ENCODE data around the gene DNAJC5.

Gene DNAJC5

DNA sequence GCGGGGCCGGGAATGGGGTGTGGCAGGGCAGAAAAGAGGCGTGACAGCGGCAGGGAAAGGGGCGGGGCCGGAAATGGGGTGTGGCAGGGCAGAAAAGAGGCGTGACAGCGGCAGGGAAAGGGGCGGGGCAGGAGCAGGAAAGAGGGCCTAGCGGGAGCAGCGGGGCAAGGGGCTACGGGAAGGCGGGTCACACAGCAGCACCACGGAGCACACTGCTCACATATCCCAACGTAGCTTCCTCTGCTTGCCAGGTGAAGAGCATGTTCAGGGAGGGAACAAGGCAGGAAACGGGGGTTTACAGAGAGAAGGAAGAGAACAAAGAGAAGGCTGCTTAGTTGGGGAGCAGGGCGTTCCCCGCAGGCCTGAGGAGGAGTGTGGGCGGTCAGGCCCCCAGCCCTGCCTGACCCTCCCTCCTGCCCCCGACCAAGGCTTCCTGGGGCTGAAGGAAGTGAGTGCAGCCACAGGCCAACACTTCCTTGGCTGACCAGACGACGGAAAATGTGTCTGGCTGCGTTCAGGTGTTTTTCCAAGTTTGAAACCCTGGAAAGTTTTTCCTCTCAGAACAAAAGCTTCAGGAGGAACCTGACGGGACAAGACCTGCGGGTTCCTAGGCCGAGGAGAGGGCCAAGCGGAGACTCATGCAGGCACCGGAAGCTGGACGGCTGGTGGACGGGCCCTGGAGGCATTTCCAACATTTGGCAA is 47.5 kb downstream of the DNAJC5 start:
- DNase-seq: no peak

DNA sequence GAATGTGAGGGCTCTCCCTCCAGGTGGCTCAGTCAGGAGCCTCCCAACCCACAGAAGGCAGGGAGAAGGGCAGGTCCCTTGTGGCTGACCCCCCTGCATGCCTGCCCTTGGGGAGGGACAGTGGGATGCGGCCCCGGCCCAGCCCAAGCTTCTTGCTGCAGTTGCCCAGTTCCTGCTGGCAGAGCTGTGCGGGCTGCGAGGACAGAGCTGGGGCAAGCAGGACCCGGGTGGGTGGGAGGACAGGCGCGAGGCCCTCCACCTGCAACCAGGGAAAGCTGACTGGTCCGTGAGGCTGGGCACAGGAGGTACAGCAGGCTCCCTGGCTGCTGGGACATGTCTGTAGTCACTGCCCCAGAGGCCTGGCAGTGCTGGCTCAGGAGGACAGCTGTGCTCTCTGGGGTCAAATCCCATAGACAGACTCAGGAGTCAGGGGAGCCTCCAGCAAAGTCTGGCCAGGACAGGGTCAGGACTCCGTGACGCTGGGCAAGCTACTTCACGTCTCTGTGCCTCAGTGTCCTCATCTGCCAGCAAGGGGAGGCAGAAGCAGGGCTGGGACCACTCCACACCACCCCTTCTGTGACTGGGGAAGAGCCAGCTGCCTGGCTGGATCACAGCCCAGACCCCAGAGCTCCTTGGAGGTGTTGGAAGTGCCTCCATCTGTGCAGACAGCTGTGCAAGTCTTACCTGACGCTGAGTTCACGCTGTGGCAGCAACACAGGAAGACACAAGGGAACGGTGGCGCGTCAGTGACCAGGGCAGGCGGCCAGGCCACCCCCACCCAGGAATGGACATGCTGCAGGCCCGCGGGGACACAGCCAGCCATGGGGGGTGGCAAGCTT is 48.3 kb downstream of the DNAJC5 start:
- no peak for DNase-seq

DNA sequence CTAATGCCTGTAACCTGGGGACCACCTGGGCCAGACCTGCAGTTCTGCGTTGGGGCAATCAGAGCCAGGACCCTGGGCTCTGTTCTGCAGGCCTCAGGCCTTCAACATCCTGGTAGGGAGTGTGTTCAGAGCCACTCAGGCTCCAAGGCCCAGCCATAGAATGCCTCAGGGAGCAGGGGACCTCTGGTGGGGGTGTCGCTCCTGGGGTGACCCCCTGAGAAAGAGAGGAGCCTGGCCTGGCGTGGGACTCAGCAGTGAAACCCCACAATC is 48.8 kb downstream of the DNAJC5 start:
- no peak for DNase-seq

DNA sequence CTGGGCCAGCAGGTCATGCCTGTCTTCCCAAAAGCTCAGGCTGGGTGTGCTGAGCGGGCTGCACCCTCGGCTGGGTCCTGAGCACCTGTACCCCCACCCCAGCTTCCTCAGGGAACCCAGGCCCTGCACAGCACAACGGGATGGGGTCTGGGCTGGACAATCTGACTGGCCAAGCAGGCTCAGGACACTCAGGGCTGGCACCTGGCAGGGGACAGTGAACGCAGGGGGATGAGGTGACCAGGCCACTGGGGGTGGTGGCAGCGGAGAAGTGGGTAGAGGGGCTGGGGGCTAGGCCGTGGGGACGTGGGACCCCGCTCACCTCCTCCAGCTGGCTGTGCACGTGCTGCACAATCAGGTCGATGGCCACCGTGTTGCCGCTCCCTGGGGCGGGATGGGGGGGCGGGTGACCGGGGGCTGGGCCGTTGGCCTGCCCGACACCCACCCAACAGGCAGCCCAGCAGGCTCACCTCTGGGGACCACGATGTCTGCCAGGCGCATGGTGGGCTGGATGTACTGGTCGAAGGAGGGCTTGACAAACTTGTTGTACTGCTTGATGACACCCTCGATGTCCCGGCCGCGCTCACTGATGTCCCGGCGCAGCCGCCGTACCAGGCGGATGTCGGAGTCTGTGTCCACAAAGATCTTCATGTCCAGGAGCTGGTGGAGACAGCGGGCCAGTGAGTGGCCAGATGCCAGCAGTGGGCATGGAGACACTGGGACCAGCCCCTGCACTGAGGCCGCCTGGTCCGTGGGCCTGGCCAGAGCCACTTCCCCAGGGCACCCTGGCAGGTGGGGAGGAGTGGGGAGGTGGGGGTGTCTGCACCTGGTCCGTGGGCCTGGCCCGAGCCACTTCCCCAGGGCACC is 49.4 kb downstream of the DNAJC5 start:
- DNase-seq: no peak

DNA sequence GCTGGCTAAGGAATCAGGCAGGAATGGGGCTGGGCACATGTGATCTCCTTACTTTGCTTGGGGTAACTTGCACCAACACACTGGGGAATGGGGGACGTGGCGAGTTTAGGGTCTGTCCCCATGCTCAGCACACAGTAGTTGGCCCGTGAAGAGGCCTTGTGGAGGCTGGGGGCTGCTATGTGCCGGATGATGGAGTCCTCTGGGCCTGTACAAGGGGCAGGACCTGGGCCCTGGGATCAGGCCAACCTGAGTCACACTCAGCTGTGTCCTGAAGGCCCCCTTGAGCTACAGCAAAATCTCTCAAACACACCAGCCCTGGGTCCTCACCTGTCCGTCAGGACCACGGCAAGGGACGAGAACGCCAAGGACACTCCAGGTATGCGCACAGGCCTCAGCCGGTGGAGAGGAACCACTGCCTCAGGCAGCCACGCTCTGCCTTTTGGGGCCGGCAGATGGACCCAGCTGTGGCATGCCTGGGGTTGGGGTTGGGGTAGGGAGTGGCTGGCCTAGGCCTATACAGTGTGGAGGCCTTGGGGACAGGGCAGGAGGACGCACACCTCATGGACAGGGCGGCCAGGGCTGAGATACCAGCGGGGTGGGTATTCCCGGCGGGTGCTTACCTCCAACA is 50.2 kb downstream of the DNAJC5 start:
- no peak for DNase-seq

DNA sequence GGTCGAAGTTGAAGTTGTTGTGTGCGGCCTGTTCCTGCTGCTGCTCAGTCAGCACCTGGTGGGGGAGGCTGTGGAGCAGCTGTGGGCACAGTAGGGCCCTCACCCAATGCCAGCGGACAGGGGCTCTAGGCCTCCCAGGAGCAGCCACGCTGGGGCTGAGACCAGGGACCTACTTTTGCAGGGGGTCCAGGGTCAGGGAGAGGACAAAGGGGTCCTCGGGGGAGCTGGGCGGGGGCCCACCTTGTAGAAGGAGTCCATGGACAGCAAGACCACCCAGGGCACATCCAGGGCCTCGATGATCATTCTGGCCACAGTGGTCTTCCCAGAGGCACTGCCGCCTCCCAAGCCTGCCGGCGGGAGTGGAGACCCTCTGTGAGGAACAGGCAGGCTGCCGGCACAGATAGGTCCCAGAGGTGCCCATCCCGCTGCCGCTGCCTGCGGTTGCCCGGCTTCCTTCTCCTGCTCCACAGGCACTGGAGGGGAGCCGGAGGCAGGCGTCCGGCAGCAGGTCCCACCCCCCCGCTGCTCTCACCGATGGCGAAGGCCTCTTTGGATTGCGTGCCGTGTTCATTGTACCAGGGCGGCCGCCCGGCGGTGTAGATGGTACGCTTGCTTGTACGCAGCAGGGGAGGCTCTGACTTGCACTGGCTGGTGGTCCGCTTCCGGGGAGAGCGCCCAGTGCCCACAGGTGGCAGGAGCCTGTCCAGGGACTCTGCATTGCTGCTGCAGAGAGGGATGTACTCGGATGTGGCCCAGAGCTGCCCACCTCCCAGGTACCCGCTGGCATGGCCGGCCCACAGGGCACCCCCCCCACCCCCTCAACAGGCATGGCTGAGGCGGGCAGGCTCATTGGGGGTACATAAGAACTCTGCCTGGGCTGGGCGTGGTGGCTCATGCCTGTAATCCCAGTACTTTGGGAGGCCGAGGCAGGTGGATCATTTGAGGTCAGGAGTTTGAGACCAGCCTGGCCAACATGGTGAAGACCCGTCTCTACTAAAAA is 51.3 kb downstream of the DNAJC5 start:
- no peak for DNase-seq

DNA sequence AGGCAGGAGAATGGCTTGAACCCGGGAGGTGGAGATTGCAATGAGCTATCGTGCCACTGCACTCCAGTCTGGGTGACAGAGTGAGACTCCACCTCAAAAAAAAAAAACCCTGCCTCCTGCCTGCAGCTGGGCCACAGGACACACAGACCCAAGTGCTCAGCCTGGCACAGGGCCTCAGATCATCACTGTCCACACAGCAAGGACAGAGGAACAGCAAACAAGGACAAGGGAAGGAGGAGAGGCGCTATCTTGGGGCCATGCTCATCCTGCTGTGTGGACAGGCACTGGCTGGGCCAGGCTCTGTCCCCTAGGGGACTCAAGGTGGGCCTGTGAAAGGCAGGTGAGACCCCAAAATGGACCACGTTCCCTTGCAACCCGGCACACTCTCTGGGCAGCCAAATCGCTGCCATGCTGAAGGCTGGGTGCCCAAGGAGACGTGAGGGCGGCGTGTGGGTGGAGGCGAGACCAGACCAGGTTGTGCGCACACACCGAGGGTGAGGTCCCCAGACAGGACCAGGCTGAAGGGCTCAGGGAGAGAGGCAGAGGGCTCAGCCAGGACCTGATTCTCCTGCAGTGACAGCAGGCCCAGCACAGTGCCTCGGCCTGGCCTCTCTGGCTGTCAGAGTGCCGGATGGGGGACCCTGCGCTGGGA is 52.2 kb downstream of the DNAJC5 start:
- DNase-seq: no peak

DNA sequence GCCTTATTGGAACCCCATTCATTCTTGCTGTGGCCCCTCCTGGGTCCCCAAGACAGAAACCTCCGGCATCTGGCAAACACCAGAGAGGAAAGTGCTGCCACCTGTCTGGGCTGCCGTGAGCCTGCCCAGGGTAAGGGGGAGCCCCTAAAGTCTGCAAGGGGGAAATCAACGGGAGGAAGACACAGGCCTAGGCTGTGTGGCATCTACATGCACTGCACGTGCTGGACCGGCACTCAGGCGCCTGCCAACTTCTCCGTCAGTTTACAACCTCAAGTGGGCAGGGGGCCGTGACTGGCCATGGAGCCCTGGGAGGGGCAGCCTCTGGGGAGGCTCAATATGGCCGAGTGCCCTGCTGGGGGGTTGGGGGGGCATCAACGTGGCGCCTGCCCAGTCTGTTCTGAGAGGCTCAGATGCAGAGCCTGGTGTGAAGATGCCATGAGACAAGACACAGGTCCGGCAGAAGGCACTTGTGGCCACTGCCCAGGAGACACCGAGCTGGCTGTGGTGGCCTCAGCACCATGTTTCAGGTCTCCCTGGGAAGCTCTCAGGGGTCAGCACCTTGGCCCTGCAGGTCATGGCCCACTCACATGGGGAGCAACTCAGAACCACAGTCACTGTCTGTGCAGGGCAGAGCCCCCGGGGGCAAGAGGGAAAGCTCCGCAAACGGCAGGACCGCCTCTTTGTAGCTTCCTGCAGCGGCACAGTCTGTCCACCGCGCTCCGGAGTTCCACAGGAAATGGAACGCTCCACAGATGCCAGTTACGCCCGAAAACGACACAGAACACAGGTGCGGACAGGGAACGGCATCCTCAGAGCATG is 52.9 kb downstream of the DNAJC5 start:
- DNase-seq: no peak

DNA sequence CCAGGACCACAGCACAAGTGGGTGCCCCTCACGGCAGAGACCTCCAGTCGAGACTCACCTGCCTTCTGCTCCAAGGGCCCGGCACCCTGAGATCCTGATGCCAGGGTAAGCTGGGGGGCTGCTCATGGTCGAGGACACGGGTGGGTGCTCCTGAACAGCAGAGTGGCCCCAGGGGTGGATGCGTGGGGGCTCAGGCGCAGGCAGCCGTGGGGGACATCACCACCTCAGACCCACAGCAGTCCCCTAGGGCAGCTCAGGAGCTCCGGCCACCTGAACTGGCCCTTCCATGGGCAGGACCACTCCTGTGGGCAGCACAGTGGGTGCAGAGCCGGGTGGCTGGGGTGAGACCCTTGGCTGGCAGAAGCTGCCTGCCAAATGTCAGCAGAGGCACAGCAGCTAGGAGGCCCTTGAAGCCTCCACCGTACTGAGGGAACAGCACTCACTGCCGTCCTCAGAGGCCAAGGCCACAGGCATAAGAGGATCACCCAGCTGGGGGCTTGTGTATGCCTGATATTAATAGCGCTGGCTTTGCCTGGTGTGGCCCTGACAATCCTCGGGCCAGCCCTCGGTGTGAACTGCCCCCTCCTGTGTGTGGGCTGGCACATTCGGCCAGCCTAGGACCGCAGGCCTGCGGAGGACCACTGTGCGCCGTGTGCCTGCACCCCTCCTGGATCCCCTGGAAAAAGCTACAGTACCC is 55.9 kb downstream of the DNAJC5 start:
- DNase-seq: no peak

DNA sequence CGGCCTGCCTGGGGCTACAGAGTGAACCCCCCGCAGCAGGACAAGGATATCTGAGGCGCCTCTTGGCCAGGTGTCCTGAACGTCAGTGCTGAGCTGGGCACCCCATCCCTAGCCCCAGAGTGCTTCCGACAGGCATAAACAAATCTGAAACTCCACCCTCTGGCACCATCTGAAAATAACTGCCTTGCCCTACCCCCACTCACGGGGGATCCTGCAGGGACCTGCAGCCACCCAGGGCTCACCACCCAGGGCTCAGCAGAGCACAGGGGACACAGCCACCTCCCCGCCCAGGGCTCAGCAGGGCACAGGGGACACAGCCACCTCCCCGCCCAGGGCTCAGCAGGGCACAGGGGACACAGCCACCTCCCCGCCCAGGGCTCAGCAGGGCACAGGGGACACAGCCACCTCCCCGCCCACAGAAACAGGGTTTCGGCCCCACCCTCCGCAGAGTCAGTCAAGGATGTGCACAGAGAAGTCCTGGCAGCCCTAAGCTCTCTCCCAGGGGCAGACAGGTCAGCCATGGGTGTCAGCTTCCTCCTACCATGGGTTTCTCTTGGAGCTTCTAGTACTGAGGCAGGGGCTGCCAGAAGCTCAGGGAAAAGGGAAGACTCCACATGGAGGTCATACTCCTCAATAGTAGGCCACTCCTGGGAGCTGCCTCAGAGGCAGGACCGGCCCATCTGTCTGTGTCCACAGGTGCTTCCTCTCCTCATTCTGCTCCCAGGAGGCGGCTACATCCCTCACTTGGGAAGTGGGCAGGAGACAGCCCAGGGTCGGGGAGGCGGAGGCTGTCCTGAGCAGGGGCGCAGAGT is 56.7 kb downstream of the DNAJC5 start:
- no peak for DNase-seq

DNA sequence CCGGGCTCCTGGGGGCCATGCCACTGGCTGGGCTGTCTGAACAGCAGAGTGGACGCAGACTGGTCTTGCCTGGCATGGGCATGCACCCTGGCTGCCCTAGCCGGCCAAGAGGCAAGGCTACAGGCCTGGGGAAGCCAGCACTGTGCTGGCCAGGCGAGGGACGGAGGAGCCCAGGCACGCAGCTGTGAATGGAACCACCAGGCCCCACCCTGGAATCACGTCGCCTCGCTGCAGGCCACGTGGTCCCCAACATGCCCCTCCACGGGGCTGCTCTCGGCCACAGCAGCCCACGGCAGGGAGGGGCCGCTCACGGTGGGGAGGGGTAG is 57.2 kb downstream of the DNAJC5 start:
- no peak for DNase-seq

DNA sequence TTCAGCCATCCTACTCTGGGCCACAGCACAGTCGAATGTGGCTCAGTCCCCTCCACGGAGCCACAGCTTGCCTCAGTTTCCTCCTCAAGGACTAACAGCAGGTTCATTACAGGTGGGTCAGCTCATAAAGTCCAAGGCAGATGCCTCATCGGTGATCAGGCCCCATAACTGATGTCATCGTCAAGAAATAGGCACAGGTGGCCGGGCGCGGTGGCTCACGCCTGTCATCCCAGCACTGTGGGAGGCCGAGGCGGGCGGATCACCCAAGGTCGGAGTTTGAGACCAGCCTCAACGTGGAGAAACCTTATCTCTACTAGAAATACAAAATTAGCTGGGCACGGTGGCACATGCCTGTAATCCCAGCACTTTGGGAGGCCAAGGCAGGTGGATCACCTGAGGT is 57.8 kb downstream of the DNAJC5 start:
- no peak for DNase-seq

DNA sequence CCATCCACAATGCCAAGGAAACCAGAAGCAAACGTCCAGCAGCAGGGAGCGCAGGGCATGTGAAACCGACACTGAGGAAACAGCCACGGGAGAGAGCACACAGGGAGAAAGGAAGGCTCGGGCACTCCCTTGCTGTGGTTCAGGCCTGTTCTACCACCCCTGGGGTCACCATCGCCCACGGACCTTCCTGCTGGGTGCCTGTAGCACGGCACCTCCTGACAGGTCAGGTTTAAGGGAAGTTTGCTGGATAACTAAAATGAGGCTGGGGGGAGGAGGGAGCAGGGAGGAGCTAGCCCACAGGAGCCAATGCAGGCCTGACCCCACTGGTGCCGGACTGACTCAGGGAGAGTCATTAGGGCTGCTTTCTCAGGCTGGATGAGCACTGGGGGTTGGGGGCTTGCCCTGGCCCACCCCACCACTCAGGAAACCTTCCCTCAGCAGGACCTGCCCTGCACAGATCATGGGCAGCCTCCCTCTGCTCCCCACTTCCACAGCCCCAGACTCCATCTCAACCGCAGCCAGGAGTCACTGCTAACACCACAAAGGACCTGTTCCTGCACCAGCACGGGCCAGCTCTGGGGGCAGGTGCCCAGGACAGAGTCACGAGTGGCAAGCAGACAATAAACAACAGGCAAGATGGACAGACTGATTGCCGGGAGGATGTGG is 59.0 kb downstream of the DNAJC5 start:
- DNase-seq: no peak

DNA sequence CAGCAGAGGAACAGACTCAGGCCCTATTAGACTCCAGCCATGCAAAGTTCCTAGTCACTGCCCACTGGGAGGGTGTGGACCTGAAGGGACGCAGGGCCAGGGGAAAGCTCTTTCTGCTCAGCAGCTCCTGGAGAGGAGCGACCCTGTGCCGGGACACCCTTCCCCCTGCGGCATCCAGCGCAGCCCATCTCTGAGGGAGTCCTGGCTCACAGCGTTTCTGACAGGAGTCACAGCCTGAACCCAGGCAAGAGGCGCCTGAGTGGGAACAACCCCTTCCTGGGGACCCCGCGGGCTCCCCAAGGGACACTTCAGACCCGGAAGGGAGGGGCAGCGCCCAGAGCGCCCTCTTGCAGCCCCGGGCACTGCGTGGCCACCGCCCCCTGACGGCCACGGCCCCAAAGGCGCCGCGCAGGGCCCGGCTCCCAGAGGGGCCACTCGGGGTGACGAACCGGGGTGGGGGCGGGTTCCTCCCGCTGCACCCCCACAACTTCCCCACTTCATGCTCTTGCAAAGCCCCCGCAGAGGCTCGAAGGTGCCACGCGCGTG is 60.4 kb downstream of the DNAJC5 start:
- no peak for DNase-seq

DNA sequence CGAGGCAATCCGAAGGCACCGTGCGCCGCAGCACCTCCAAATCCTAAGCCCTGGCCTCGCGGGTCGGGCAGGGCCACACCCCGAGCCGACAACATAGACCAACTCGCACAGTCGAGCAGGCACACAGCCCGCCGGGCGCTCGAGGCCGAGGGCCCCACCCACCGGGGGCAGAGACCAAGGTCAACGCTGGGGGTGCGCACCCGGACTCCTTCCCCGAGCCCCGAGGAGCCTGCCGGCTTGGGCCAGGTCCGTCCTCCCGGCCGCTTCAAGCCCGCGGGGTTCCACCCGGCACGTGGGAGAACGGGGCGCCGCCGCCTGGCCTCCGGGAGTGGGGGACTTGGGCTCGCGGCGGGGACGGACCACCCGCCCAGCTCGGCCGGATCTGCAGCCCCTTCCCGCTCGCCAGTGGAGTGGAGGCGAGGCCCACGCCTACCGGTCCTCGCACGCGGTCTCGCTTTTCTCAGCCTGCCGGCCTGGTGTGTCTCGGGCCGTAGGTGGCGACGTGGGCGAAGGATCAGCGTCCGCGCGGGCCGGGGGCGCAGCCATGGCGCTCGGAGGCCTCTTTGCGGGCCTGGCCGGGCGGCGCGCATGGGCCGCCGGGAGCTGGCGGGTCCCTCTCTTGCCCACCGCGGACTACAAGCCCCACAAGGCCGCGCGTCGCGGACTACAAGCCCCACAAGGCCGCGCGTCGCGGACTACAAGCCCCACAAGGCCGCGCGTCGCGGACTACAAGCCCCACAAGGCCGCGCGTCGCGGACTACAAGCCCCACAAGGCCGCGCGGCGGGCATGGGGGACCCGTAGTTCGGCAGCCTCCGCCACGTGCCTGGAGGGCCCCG is 61.1 kb downstream of the DNAJC5 start, which contains the start of gene UCKL1:
TSS of gene UCKL1 (minus strand) at position 590 of the 837 bp plus-strand sequence. CDS start at position 546, 44 bp downstream.
- DNase-seq: peak; percentile 73

DNA sequence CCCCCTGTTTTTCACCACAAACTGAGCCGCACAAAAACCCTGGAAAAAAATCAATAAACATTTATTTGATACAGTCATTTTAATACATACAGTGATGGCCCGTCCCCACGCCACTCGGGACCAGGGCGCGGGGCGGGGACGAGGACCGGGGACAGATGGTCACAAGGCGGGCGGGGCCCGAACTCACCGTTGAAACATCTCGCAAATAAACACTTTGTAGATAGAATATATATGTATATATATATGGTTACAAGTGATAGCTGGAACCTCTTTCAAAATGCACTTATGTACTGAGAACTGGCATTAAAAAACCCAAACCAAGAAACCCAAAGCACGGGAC is 61.7 kb downstream of the DNAJC5 start:
- no peak for DNase-seq

DNA sequence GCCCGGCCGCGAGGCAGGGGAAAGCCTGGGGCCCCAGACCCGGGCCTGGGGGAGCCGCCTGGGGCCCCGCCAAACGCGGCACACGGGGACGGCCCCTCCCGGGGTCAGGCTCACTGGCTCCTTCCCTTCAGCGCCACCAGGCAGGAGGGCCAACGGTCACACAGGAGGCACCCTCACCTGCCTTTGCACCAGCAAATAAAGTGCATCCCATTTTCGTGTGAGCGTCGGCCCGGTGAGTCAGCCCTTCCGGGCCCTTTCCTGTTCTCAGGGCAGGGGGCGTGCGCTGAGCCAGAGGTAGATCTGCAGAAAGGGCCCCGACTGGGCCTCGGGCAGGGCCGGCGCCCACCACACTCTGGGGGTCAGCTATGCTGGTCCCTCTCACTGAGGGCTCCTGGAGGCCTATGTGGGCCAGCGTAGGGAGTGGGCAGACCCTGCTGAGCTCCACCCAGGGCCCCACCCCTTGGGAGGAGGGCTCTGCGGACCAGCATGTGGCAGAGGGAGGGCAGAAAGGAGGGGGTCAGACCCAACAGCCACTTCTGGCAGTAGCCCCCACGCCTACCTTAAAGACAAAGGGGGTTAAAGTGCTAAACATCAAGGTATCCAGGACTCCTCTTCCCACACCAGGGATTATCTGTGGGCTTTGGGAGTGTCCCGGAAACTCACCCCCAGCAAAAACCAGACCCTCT is 62.2 kb downstream of the DNAJC5 start:
- DNase-seq: peak; percentile 48

All from NCI-H187 treated with DMSO at 0.1 percent for 48 hours (cell line).